Neuronal stem cell (in vitro differentiated cells): ENCODE results near the gene ALDH3B1.

Experiments
- DNase-seq: peaks from one replicate; pipeline ENCODE4 v3.0.0-alpha.2; 2013; ENCODE audit warnings: low spot score
- H2AFZ ChIP-seq: one replicate; pipeline ENCODE4 v1.6.1; 2013; ENCODE audit warnings: mild to moderate bottlenecking, low read length, inconsistent platforms
- H2AK5ac ChIP-seq: 2 replicates; pipeline ENCODE4 v1.6.1; 2013; ENCODE audit warnings: low read depth, mild to moderate bottlenecking, inconsistent platforms, low read length, moderate library complexity, mixed read lengths
- H2BK120ac ChIP-seq: 2 replicates; pipeline ENCODE4 v1.6.1; 2013; ENCODE audit warnings: low read depth, mild to moderate bottlenecking, inconsistent platforms, low read length, moderate library complexity, mixed read lengths
- H2BK12ac ChIP-seq: one replicate; pipeline ENCODE4 v1.6.1; 2013; ENCODE audit warnings: low read length, inconsistent platforms
- H2BK15ac ChIP-seq: 2 replicates; pipeline ENCODE4 v1.6.1; 2013; ENCODE audit warnings: mild to moderate bottlenecking, low read length, inconsistent platforms, mixed read lengths
- H2BK5ac ChIP-seq: one replicate; pipeline ENCODE4 v1.6.1; 2013; ENCODE audit warnings: inconsistent platforms, mild to moderate bottlenecking, low read length, moderate library complexity
- H3K14ac ChIP-seq: one replicate; pipeline ENCODE4 v1.6.1; 2013; ENCODE audit warnings: low read length, inconsistent platforms
- H3K18ac ChIP-seq: 2 replicates; pipeline ENCODE4 v1.6.1; 2013; ENCODE audit warnings: low read length, inconsistent platforms
- H3K23ac ChIP-seq: 2 replicates; pipeline ENCODE4 v1.6.1; 2013; ENCODE audit warnings: low read depth, mild to moderate bottlenecking, mixed read lengths, low read length, inconsistent platforms; ENCODE audit not compliant: poor library complexity
- H3K27ac ChIP-seq: replicated peaks from 3 replicates; pipeline ENCODE4 v1.5.1; 2013; ENCODE audit warnings: low read length, inconsistent platforms
- H3K27me3 ChIP-seq, 3 experiments: 2 replicates each; pipeline ENCODE4 v1.6.1; 2013; ENCODE audit warnings: low read length in 3 of 3, mild to moderate bottlenecking in 2 of 3, inconsistent platforms in 1 of 3, low read depth in 1 of 3, mixed read lengths in 1 of 3, moderate library complexity in 1 of 3; ENCODE audit not compliant: control insufficient read depth in 3 of 3, insufficient read depth in 3 of 3
- H3K36me3 ChIP-seq, 2 donors: replicated peaks in 1 of 2; 2 replicates each; pipeline ENCODE4 v1.6.1; 2013; ENCODE audit warnings: low read length in 2 of 2; ENCODE audit not compliant: control insufficient read depth in 2 of 2, insufficient read depth in 2 of 2
- H3K4ac ChIP-seq: 2 replicates; pipeline ENCODE4 v1.6.1; 2013; ENCODE audit warnings: inconsistent platforms, mild to moderate bottlenecking, low read length, moderate library complexity
- H3K4me1 ChIP-seq, 2 donors: 1 replicate in 1 of 2; 2 replicates in 1 of 2; pipeline ENCODE4 v1.6.1; 2013; ENCODE audit warnings: low read length in 2 of 2, low read depth in 1 of 2; ENCODE audit not compliant: control insufficient read depth in 2 of 2, insufficient read depth in 1 of 2
- H3K4me2 ChIP-seq: one replicate; pipeline ENCODE4 v1.6.1; 2013; ENCODE audit warnings: mild to moderate bottlenecking, low read length, inconsistent platforms; ENCODE audit not compliant: insufficient read depth, poor library complexity, severe bottlenecking
- H3K4me3 ChIP-seq, 2 donors: 2 replicates each; pipeline ENCODE4 v1.5.1; 2013; ENCODE audit warnings: low read length in 2 of 2, mild to moderate bottlenecking in 2 of 2, inconsistent platforms in 1 of 2, moderate library complexity in 1 of 2
- H3K79me1 ChIP-seq: one replicate; pipeline ENCODE4 v1.6.1; 2013; ENCODE audit warnings: low read depth, mild to moderate bottlenecking, inconsistent platforms, low read length, moderate library complexity
- H3K9ac ChIP-seq: one replicate; pipeline ENCODE4 v1.6.1; 2013; ENCODE audit warnings: mild to moderate bottlenecking, low read depth, low read length, inconsistent platforms; ENCODE audit not compliant: poor library complexity
- H3K9me3 ChIP-seq, 2 donors: replicated peaks in 1 of 2; 2 replicates each; pipeline versions ENCODE3 to v1.6.1; 2013; ENCODE audit warnings: low read length in 2 of 2, mild to moderate bottlenecking in 2 of 2, inconsistent platforms in 1 of 2, low read depth in 1 of 2, mixed read lengths in 1 of 2, moderate library complexity in 1 of 2; ENCODE audit not compliant: control insufficient read depth in 2 of 2, insufficient read depth in 1 of 2
- H4K8ac ChIP-seq: one replicate; pipeline ENCODE4 v1.6.1; 2013; ENCODE audit warnings: low read depth, mild to moderate bottlenecking, inconsistent platforms, low read length, moderate library complexity
- H4K91ac ChIP-seq: one replicate; pipeline ENCODE4 v1.6.1; 2013; ENCODE audit warnings: low read length, low read depth, mild to moderate bottlenecking, inconsistent platforms; ENCODE audit not compliant: poor library complexity
- WGBS, 2 donors: extraction: QIAGEN DNeasy Blood & Tissue Kit; methylation state at CpG; one replicate each; pipeline ENCODE4 v1.1.7; 2013; ENCODE audit warnings: missing lambda C conversion rate in 2 of 2, mixed read lengths in 1 of 2; ENCODE audit not compliant: insufficient read length in 2 of 2, insufficient replicate concordance in 1 of 2; ENCODE audit errors: extremely low coverage in 2 of 2; 5-methylcytosine and 5-hydroxymethylcytosine counted together

ALDH3B1 gene

DNA sequence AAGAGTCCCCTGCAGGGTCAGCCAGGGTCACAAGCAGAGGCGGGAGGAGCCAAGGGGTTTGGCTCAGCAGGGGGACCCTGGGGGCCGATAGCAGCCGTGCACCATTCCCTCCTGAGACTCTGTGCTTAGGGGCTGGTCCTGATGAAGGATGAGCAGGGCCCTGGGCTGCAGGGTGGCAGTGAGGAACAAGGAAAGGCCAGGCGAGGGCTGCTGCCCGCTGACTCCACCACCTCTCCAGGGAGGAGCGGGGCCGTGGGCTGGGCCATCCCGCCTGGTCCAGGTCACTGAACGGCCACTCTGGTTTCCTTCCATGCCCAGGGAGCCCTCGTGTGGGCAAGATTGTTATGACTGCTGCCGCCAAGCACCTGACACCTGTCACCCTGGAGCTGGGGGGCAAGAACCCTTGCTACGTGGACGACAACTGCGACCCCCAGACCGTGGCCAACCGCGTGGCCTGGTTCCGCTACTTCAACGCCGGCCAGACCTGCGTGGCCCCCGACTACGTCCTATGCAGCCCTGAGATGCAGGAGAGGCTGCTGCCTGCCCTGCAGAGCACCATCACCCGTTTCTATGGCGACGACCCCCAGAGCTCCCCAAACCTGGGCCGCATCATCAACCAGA lies 11.2 kb downstream of the ALDH3B1 start:
- H3K4me2 ChIP-seq, result peak overlapping the region; percentile 15
- peak overlapping the region; percentile 22 for H2BK15ac ChIP-seq
- no peak overlapping the region for H2BK5ac ChIP-seq
- no peak overlapping the region for H3K4me3 ChIP-seq
- no peak overlapping the region for H4K8ac ChIP-seq
- no CpG with 5 or more reads among the region's 27 CpGs for WGBS, 2 donors
- no peak overlapping the region for H3K14ac ChIP-seq
- H3K36me3 ChIP-seq, result peaks cover 0 to 12% of the 10 kb centered on the region in 2 donors
- H2BK120ac ChIP-seq, result peak overlapping the region; percentile 52
- H3K9ac ChIP-seq, result peak overlapping the region; percentile 80
- peak overlapping the region; percentile 84 for H3K18ac ChIP-seq
- no peak overlapping the region for H3K4ac ChIP-seq
- H3K79me1 ChIP-seq, result peaks cover 2% of the 10 kb centered on the region
- H3K27ac ChIP-seq, result no peak overlapping the region
- no peaks in the 10 kb centered on the region for H3K27me3 ChIP-seq
- no peak overlapping the region for H4K91ac ChIP-seq
- H3K23ac ChIP-seq, result peak overlapping the region; percentile 97
- peak overlapping the region; percentile 72 for H2AFZ ChIP-seq
- peak overlapping the region; percentile 47 for H2AK5ac ChIP-seq
- H3K4me1 ChIP-seq, result peaks cover 12 to 28% of the 10 kb centered on the region in 2 donors
- no peak overlapping the region for H2BK12ac ChIP-seq
- peaks cover 1 to 11% of the 10 kb centered on the region in 2 donors for H3K9me3 ChIP-seq
- DNase-seq, result no peak

DNA sequence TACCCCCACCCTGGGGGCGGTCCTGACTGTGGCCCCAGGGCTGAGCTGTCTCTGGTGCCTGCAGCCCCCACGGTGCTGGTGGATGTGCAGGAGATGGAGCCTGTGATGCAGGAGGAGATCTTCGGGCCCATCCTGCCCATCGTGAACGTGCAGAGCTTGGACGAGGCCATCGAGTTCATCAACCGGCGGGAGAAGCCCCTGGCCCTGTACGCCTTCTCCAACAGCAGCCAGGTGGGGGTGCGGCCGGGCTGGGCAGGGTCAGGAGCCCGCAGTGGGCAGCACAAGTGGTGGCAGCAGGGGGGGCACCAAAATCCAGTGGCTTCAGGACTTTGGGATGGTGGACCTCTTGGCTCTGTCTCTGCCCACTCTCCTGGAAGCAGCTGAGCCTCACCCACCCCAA lies 12.4 kb downstream of the ALDH3B1 start:
- no peak overlapping the region for H4K91ac ChIP-seq
- H4K8ac ChIP-seq, result no peak overlapping the region
- WGBS, 2 donors, result no CpG with 5 or more reads among the region's 13 CpGs
- H3K36me3 ChIP-seq, result peaks cover 0 to 12% of the 10 kb centered on the region in 2 donors
- no peak overlapping the region for H3K4me2 ChIP-seq
- no peak overlapping the region for H2BK5ac ChIP-seq
- no peaks in the 10 kb centered on the region for H3K27me3 ChIP-seq
- H3K23ac ChIP-seq, result no peak overlapping the region
- no peak overlapping the region for H3K18ac ChIP-seq
- no peak overlapping the region for H2BK15ac ChIP-seq
- H3K9me3 ChIP-seq, result peaks cover 1 to 11% of the 10 kb centered on the region in 2 donors
- peak overlapping the region; percentile 39 for H3K9ac ChIP-seq
- no peak overlapping the region for H2BK120ac ChIP-seq
- H2BK12ac ChIP-seq, result no peak overlapping the region
- no peak overlapping the region for H2AK5ac ChIP-seq
- no peak overlapping the region for H3K4me3 ChIP-seq
- no peak overlapping the region for H3K27ac ChIP-seq
- no peak for DNase-seq
- no peak overlapping the region for H2AFZ ChIP-seq
- H3K14ac ChIP-seq, result no peak overlapping the region
- no peak overlapping the region for H3K4ac ChIP-seq
- peaks cover 10 to 16% of the 10 kb centered on the region in 2 donors for H3K4me1 ChIP-seq
- H3K79me1 ChIP-seq, result peaks cover 2% of the 10 kb centered on the region

DNA sequence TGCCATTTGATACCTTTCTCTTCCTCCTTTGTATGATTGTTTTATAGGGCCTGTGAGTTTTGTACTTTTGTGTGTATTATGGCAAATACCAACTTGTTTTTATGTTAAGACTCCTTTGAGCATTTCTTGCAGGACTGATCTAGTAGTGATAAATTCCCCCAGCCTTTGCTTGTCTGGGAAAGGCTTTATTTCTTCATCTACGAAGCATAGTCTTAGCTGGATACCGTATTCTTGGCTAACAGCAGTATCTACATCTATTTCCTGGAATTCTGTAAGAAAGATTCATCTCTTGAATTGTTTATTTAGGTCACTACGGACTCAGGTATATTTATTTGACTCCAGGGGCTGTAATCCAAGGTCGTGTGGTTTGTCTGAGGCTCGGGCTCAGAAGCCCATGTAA lies 14.4 kb downstream of the ALDH3B1 start:
- Histone ChIP-seq H4K8ac (no peak overlapping the region), H3K18ac (no peak overlapping the region), H2BK12ac (no peak overlapping the region), H3K9ac (no peak overlapping the region), H3K4me2 (no peak overlapping the region), H2BK15ac (no peak overlapping the region), H3K9me3 (peaks cover 1 to 17% of the 10 kb centered on the region in 2 donors), H3K23ac (no peak overlapping the region), H3K27ac (no peak overlapping the region), H3K79me1 (peaks cover 4% of the 10 kb centered on the region), H3K4ac (no peak overlapping the region), H3K14ac (no peak overlapping the region), H3K27me3 (no peaks in the 10 kb centered on the region), H2BK5ac (no peak overlapping the region), H3K36me3 (peaks cover 0 to 12% of the 10 kb centered on the region in 2 donors), H3K4me1 (peaks cover 11% of the 10 kb centered on the region in 2 donors), H3K4me3 (no peak overlapping the region), H2AK5ac (no peak overlapping the region), H2BK120ac (no peak overlapping the region), H4K91ac (no peak overlapping the region), H2AFZ (no peak overlapping the region)
- WGBS, 2 donors, result no CpG with 5 or more reads among the region's 5 CpGs
- no peak for DNase-seq

DNA sequence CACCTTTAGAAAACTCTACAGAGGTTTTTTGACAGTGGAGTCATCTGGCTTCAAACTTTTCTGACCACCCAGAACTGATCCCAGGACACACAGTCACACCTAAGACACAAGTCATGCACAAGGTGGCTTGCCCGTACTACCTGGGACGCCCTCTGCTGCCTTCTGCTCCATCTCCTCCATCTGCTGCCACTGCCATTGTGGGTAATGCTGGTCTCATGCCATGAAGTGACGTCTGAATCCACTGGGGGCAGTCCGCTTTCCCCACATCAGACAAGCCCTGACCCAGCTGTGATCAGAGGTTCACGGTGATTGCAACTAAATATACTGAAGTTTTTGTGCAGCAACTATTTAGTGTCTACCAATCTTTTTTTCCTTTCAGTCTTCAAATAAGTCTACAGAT lies 14.9 kb downstream of the ALDH3B1 start:
- Histone ChIP-seq H2BK15ac (no peak overlapping the region), H3K4me2 (no peak overlapping the region), H2BK5ac (no peak overlapping the region), H4K8ac (no peak overlapping the region), H2BK12ac (no peak overlapping the region), H3K14ac (no peak overlapping the region), H3K4me1 (peaks cover 12 to 13% of the 10 kb centered on the region in 2 donors), H3K36me3 (peaks cover 0 to 12% of the 10 kb centered on the region in 2 donors), H3K4me3 (no peak overlapping the region), H3K18ac (no peak overlapping the region), H2BK120ac (no peak overlapping the region), H3K79me1 (peaks cover 3% of the 10 kb centered on the region), H3K27ac (no peak overlapping the region), H3K9me3 (peaks cover 1 to 17% of the 10 kb centered on the region in 2 donors), H2AFZ (no peak overlapping the region), H2AK5ac (no peak overlapping the region), H3K27me3 (no peaks in the 10 kb centered on the region), H3K4ac (no peak overlapping the region), H3K9ac (peak overlapping the region; percentile 1), H3K23ac (no peak overlapping the region), H4K91ac (no peak overlapping the region)
- no peak for DNase-seq
- no CpG with 5 or more reads among the region's 5 CpGs for WGBS, 2 donors
